HG02870 (cell line): Measurements from ENCODE around the gene PLGRKT.
"Not testable (repeated sequence)": the region's sequence is repeated elsewhere in the genome, so short reads cannot be mapped to it uniquely, and the experiment has no call there.

Experiments
- ATAC-seq: cut with Tn5 transposase; IDR thresholded peaks from one replicate; pipeline ENCODE4 v1.9.1; 2021; ENCODE audit warnings: mild to moderate bottlenecking, moderate library complexity; ENCODE audit not compliant: unreplicated experiment

The PLGRKT gene, protein sequence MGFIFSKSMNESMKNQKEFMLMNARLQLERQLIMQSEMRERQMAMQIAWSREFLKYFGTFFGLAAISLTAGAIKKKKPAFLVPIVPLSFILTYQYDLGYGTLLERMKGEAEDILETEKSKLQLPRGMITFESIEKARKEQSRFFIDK

DNA sequence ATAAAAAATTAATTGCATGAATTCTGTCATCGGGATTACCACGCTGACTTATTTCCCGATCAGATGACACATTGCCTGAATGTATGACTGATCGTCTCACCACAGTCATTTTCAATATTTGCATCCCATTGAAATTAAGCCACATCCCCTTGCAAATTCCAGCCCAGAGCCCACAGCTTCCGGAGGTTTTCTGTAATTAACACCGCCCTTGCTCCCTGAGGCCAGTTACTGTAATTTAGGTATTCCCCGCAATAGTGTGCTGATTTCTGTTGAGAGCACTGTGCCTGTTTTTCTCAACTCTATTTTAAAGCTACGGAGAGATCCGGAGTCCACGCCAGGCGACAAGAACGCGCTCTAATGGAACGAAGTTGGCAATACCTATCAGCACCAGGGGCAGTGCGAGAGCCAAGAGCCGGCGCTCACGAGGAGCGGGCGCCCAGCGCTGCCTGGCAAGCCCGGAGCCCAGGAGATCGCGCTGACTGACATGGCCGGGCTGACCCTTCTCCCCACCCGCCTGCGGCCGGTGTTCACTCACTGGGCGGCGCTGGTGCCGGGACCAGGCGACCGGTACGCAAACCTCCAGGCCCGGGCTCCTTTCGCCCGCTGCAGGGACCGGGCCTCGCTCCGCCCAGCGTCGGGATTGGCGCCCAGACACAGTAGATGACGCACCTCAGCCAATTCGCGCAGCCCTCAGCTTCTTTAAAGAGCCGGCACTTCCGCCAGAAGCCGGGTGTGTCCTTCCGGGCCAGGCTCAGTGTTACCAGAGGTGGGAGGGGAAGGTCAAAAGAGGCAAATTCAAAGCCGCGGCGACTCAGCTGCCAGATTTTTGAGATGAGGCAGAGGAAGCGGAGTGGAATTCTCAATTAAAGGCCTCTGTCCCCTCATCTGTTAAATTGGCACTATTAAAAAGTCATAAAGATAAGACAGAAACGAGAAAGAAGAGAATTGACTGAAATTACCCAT lies at the start of gene PLGRKT:
TSS of gene PLGRKT (minus strand) at position 672 of the 963 bp plus-strand sequence. CDS start 5,948 bp downstream, outside the sequence.
- peak; percentile 88 for ATAC-seq

DNA sequence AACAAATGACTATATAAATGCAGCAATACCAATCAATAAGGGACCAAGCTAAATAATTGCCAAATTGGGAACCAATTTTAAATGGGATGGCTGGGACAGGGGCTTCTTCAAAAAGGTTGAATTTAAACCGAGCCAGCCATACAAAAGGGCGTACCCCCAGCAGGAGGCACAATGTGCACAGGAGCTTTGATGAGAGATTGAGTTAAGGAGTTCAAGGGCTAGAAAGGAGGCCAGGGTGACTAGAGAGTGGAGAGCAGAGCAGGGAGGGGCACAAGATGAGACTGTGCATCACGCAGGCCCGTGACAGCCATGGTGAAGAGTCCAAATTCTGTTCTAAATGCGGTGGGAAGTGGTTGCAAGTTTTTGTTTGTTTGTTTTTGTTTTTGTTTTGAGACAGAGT lies 49.3 kb upstream of the PLGRKT start:
- ATAC-seq: no peak

DNA sequence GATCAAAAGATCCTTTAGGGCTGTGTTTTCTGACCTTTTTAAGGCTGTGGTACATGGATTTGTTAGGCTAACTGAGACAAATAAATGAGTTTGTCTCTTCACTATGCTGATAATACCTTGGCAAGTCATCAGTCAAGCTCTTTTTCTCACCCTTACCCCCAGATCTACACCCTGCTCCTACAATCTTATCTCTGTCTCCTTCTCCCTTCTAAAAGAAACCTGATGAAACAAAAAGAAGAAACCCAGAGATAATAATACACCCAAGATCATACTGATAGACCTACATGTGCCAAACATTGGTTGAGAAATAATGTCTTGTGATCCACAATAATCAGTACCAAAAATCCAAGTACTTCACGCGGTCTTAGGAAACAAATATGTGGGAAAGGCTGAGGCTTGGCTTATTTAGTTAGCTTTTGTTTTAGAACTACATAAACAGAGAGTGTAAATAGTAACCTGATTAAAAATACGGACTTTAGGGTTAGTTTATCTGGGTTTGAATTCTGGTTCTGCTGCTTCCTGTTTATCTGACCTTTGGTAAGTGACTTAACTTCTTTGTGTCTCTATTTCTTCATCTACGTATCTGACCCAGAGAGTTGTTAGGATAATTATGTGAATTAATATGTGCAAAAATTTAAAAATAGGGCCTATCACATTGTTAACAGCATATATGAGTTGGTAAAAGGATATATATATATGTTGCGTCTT lies 47.8 kb upstream of the PLGRKT start:
- no peak for ATAC-seq

GRCh38 chr9:5483306-5483705 lies 45.6 kb upstream of the PLGRKT start:
- no peak for ATAC-seq

- ATAC-seq: no peak
These were observed 44.5 kb upstream of the PLGRKT start for GRCh38 chr9:5482194-5482593.

GRCh38 chr9:5481322-5482040 lies 43.8 kb upstream of the PLGRKT start:
- no peak for ATAC-seq

DNA sequence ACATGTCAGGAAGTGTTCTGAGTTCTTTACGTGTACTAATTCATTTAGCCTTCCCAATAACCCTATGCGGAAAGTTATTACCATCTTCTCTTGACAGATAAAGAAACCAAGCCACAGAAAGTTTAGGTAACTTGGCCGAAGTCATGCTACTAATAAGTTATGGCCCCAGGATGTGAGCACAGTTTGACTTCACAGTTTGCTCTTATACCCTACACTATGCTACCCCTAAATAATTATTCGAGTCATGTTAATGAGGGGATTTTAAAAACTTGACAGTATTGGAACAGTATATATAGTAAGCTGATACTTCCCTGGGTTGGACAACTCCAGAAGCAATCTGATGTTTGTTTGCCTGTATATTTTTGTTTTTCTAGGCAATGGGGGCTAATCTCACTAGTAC lies 43.2 kb upstream of the PLGRKT start:
- ATAC-seq: no peak

GRCh38 chr9:5479994-5480694 lies 42.4 kb upstream of the PLGRKT start:
- ATAC-seq: peak; percentile 62

DNA sequence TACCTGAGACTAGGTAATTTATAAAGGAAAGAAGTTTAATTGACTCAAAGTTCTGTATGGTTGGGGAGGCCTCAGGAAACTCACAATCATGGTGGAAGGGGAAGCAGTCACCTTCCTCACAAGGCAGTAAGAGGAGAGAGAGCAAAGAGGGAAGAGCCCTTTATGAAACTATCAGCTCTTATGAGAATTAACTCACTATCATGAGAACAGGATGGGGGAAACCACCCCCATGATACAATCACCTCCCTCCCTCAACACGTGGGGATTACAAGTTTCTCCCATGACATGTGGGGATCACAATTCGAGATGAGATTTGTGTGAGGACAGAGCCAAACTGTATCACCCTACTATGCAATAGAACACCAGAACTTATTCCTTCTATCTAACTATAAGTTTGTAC lies 40.5 kb upstream of the PLGRKT start:
- no peak for ATAC-seq

- ATAC-seq: not testable (repeated sequence)
These were observed 37.9 kb upstream of the PLGRKT start for GRCh38 chr9:5475611-5476010.

GRCh38 chr9:5470816-5471215 lies 33.1 kb upstream of the PLGRKT start:
- no peak for ATAC-seq

- no peak for ATAC-seq
These were observed 32.4 kb upstream of the PLGRKT start for GRCh38 chr9:5470122-5470521.

- ATAC-seq: no peak
These were observed 31.1 kb upstream of the PLGRKT start for GRCh38 chr9:5468850-5469249.

GRCh38 chr9:5466766-5467165 lies 29.0 kb upstream of the PLGRKT start:
- no peak for ATAC-seq

DNA sequence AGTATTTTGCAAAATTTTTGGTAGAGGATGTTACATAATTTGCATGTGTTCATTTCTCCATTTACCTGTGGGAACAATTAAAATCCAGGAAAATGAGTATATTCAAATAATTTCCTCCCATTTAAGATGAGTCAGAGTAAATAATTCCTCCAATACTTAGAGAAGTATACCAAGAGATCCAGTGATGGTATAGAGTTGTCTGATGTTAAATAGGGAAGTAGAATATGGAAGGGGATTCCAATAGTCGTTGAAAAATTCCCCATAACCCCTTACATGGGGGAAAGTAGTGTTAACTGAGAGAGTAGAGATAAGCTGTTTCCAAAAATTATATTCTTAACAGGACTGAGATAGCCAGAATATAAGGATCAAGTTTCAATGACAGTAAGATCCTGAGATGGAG lies 28.3 kb upstream of the PLGRKT start:
- ATAC-seq: no peak

DNA sequence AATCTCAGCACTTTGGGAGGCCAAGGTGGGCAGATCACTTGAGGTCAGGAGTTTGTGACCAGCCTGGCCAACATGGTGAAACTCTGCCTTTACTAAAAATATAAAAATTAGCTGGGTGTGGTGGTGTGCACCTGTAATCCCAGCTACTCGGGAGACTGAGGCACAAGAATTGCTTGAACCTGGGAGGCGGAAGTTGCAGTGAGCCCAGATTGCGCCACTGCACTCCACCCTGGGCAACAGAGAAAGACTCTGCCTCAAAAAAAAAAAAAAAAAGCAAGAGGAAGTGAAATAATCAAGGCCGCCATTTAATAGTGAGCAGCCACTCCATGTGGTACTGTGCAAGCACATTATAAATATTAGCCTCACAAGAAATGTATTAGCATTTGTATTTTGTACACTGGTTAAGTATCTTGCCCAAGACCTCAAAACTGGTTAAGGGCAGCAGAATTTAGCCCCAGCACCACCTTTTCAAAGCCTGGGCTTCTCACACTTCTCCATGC lies 27.2 kb upstream of the PLGRKT start:
- not testable (repeated sequence) for ATAC-seq

DNA sequence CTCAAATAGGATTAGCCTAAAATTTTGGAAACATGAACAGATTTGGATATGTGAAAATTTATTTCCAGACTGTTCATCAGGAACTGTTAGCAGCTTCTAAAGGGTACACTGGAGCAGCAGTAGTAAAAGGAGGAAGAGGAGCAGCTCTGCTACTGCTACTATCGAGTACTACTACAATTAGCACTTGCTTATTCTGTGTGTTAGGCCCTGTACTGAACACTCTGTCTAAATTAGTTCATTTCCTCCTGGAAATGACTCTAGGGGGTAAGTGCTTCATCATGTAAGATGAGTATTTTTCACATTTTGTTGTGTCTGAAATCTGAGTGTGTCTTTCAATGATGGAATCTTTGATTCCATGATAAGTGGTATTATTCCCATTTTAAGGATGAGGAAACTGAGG lies 22.4 kb upstream of the PLGRKT start:
- no peak for ATAC-seq

GRCh38 chr9:5459289-5459829 lies 21.6 kb upstream of the PLGRKT start:
- peak; percentile 71 for ATAC-seq

DNA sequence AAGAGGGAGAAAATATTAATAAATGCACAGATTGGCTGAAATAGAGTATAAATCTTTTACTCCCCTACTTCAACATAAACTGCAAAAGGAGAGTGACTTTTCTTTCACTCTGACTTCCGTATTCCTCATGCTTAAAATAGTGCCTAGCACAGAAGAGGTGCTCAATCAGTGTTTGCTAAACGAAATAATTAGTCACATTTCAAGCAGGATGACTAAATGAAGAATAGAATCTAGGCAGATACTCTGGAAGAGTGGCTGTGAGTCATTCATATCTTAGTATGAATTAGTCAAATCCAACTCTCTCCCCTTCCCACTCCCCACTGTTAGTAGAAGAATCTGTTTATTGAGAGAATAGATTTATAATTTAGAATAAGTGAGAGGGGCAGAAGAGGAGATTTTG lies 17.5 kb upstream of the PLGRKT start:
- ATAC-seq: no peak

DNA sequence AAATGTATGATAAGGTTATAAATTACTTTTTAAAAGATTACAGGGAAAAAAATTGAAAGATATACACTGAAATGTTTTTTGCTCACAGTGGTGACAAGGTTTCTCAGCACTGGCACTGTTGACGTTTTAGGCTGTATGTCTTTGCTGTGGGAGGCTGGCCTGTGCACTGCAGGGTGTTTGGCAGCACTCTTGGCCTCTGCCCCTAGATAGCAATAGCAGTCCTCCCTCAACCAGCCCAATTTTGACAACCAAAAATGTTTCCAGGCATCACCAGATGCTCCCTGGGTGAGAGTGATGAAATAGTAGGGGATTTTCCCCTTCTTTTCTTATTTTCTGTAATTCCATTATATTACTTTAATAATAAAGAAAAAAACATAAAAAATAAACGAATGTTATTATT lies 15.9 kb upstream of the PLGRKT start:
- ATAC-seq: no peak
